HG03442 (cell line): ENCODE measurements around the gene PRAMEF5.
"Not testable (repeated sequence)": the region's sequence is repeated elsewhere in the genome, so short reads cannot be mapped to it uniquely, and the experiment has no call there.

ENCODE experiments used
- ATAC-seq: cut with Tn5 transposase; IDR thresholded peaks from one replicate; pipeline ENCODE4 v1.9.1; 2021; ENCODE audit warnings: mild to moderate bottlenecking, moderate library complexity; ENCODE audit not compliant: unreplicated experiment

PRAMEF5 gene

GRCh38 chr1:13253898-13254297 is at the start of gene PRAMEF5:
Gene PRAMEF5, plus strand, starts transcription at chr1:13254198. Its CDS starts 5,071 bp downstream, at chr1:13259269.
- not testable (repeated sequence) for ATAC-seq

DNA sequence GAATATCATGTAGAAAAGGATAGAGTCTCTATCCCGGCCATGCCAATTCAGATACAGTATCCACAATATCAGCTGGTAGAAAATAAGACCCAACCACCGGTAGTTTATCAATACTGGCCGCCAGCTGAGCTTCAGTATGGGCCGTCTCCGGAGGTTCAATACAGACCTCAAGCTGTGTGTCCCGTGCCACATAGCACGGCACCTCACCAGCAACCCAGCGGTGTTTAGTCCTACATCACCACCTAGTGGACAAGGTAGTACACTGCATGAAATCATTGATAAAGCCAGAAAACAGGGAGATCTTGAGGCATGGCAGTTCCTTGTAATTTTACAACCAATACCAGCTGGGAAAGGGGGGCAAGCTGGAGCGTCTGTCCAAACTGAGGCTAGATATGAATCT is 45.3 kb upstream of the PRAMEF5 start:
- ATAC-seq = not testable (repeated sequence)

DNA sequence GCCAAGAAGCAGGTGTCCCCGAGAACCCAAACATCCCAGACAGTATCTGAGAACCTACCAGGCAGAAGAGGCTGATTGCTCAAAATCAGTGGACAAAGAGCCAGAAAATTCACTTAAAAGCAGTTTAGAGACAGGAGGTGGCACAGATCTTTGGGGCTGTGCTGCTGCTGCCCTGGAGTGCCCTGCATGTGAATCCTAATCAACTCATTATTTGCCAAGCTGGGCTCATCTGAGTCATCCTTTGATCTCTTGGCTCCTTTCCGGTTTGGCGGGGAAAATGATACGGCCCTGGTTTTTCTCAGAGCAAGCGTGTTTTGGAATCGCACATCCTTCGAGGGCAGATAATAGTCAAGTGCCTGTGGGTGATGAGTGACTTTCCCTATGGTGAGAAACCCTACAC is 37.4 kb upstream of the PRAMEF5 start:
- not testable (repeated sequence) for ATAC-seq

- ATAC-seq = not testable (repeated sequence)
Measured at GRCh38 chr1:13219203-13219602, 34.8 kb upstream of the PRAMEF5 start.

- not testable (repeated sequence) for ATAC-seq
Measured at GRCh38 chr1:13222788-13223187, 31.2 kb upstream of the PRAMEF5 start.

DNA sequence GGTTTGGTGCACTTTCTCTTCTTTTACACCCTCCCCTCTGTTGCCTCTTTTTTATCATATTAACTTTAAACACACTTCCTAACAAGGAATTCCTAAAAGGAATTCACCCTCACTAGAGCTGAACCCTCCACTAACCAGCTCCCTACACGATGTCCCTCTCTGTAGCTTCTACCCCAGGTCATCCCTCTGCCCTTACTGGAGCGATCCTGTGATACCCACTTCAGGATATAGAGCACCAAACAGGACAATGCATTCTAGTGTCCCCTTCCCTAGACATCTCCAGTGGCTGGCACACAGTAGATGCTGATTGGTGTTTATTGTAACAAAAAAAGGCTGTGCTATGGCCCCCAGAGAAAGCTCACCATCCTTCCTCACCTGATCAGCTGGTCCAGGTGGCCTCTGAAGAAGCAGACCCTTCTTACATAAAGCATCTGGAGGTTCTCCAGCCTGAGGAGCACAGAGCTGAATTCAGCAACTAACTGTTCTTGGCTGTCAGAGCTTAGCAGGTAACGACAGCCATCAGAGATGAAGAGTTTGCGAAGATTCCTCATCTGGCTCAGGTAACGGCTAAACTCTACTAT is 29.4 kb upstream of the PRAMEF5 start:
- no peak for ATAC-seq

DNA sequence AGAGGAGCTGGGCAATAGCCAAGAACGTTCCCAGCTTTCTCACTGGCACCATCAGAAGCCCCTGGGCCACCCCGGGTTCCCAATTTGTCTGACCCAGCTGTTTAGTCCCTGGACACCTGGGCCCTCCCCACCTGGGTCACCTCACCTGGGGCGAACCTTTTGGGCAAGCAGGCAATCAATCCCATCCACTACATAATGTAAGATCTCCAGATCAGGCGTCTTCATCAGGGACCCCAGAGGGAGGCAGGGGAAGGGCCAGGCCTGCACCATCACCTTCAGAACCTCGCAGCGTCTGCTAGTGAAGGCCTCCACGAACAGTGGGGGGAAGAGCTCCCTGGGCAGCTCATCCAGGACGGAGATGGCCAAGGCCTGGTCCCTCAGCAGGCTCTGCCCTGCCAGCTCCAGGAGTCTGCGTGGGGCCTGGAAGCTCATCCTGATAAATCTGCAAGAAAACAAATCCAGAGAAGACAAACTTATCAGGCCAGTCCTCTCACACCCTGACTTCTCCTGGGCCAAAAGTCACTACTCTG is 28.3 kb upstream of the PRAMEF5 start, which contains the start of gene PRAMEF18:
Gene PRAMEF18, minus strand, starts transcription at position 480 of the 530 bp plus-strand sequence. Its CDS starts 48 bp downstream, at position 432.
- not testable (repeated sequence) for ATAC-seq

DNA sequence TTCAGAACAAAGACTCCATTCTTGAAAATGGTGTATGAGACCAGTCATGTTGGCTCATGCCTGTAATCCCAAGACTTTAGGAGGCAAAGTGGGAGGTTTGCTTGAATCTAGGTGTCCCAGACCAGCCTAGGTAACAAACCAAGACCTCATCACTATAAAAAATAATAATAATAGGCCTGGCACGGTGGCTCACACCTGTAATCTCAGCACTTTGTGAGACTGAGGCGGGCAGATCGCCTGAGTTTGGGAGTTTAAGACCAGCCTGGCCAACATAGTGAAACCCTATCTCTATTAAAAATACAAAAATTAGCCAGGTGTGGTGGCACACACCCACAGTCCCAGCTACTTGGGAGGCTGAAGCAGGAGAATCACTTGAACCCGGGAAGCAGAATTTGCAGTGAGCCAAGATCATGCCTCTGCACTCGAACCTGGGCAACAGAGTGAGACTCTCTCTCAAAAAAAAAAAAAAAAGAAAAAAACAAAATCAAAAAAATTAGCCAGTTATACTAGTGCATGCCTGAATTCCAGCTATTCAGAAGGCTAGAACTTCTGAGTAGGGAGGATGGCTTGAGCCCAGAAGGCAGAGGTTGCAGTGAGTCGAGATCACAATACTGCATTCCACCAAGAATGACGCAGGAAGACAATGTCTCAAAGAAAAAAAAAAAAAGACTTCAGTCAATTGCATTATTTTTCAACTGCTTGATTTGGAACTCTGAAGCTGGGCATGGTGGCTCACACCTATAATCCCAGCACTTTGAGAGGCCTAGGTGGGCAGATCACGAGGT is 26.5 kb upstream of the PRAMEF5 start:
- ATAC-seq = not testable (repeated sequence)

DNA sequence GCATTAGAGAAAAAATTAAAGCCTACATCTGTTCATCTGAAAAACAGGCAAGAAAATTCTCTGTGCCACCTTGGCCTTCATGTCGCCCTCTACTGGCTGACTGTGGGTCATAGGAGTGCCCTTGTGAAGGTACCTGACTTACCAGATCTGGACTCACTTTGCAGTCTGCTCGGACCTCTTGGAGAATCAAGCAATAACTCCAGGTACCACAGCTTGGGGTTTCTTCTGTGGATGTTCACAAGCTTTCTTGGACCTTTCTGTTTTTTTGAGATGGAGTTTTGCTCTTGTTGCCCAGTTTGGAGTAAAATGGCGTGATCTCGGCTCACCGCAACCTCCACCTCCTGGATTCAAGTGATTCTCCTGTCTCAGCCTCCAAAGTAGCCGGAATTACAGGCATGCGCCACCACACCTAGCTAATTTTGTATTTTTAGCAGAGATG is 25.6 kb upstream of the PRAMEF5 start:
- no peak for ATAC-seq

GRCh38 chr1:13230096-13230495 is 23.9 kb upstream of the PRAMEF5 start:
- ATAC-seq = not testable (repeated sequence)

DNA sequence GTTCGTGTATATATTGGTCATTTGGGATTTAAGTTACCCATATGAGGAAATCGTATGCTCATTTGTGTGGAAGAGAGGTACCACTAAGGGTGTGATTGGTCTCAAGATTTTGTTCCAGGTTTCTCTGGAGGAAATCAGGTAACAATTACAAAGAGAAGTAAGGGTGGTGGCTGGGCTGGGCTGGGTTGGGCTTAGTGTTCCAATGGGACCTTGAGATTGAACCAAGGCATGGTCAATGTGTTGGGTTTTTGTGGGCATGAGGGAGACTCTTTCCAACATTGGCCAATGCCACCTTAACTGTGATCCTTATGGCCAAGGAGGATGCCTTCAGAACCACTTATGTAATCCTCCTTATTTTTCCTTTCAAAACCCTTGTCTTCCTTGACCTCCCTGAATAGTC is 23.4 kb upstream of the PRAMEF5 start:
- ATAC-seq = not testable (repeated sequence)

- not testable (repeated sequence) for ATAC-seq
Measured at GRCh38 chr1:13231061-13231750, 22.8 kb upstream of the PRAMEF5 start.

- not testable (repeated sequence) for ATAC-seq
Measured at GRCh38 chr1:13232056-13232455, 21.9 kb upstream of the PRAMEF5 start.

DNA sequence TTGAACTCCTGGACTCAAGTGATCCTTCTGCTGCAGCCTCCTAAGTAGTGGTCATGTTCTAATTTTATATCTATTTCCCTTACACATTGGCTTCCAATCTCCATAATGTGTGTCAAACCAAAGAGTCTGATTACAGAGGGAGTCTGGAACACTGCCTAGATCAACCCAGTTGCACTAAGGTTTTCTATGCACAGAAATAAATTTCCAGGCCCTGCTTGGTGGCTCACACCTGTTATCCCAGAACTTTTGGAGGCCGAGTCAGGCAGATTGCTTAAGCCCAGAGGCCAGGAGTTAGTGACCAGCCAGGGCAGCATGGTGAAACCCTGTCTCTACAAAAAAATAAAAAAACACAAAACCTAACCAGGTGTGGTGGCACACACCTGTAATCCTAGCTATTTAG is 19.9 kb upstream of the PRAMEF5 start:
- ATAC-seq = not testable (repeated sequence)

GRCh38 chr1:13237572-13237971 is 16.4 kb upstream of the PRAMEF5 start:
- not testable (repeated sequence) for ATAC-seq

- ATAC-seq = not testable (repeated sequence)
Measured at GRCh38 chr1:13239633-13240032, 14.4 kb upstream of the PRAMEF5 start.

GRCh38 chr1:13243536-13244263 is 10.3 kb upstream of the PRAMEF5 start:
- not testable (repeated sequence) for ATAC-seq

- not testable (repeated sequence) for ATAC-seq
Measured at GRCh38 chr1:13245841-13246553, 8.0 kb upstream of the PRAMEF5 start.

DNA sequence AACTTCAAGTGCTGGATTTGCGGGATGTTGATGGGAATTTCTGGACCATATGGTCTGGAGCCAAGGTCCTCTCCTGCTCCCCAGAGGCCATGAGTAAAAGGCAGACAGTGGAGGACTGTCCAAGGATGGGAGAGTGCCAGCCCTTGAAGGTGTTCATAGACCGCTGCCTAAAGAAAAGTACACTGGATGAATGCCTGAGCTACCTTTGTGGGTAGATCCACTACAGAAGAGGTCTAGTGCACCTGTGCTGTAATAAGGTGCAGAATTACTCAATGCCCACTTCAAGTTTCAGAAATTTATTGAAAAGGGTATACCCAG is 7.5 kb upstream of the PRAMEF5 start:
- ATAC-seq = not testable (repeated sequence)

GRCh38 chr1:13247122-13247521 is 6.9 kb upstream of the PRAMEF5 start:
- not testable (repeated sequence) for ATAC-seq
